Measurements from ENCODE around the gene ELFN1. TPM values are rescaled to one million over a fixed set of nuclear protein-coding genes. Genes with fewer than 3 reads are reported as not detected.

The ELFN1 gene
- total RNA-seq, 4 donors from 2014 or later = 0.38 to 3.3 (median 0.48) TPM

GRCh38 chr7:1757601-1758000 lies 87.5 kb downstream of the ELFN1 start:
- H3K27ac ChIP-seq = no peak overlapping the region
- intact Hi-C loops (cut with DNase I) = no loop called here
- no peak for TF ChIP-seq CTCF (IDR thresholded peaks at IDR 0.05)
- no peak for TF ChIP-seq POLR2A (IDR thresholded peaks at IDR 0.05)
- H3K27me3 ChIP-seq = peaks cover 0 to 56% (median 0%) of the 10 kb centered on the region in 4 donors
- DNase-seq = no peak
- H3K4me1 ChIP-seq = no peaks in the 10 kb centered on the region
- no peaks in the 10 kb centered on the region for H3K9me3 ChIP-seq
- no peaks in the 10 kb centered on the region for H3K36me3 ChIP-seq
- WGBS, 2 donors = 64 to 71% methylated on average over 12 of the region's 13 CpGs
- H3K4me3 ChIP-seq = no peak overlapping the region

- TF ChIP-seq CTCF (IDR thresholded peaks at IDR 0.05) (peak in 5 of 6 experiments; percentile 7 to 47 (median 21)), POLR2A (IDR thresholded peaks at IDR 0.05) (no peak)
- DNase-seq = no peak
- intact Hi-C loops (cut with DNase I) = no loop called here
- Histone ChIP-seq H3K9me3 (peaks cover 0 to 4% (median 2%) of the 10 kb centered on the region in 3 donors), H3K27ac (no peak overlapping the region), H3K27me3 (peaks cover 0 to 56% (median 0%) of the 10 kb centered on the region in 4 donors), H3K36me3 (no peaks in the 10 kb centered on the region), H3K4me1 (no peaks in the 10 kb centered on the region), H3K4me3 (no peak overlapping the region)
- 45 to 63% methylated on average over 11 to 12 of the region's 15 CpGs for WGBS, 2 donors
Observed at GRCh38 chr7:1758028-1758858, 88.2 kb downstream of the ELFN1 start.

- H3K27ac ChIP-seq = no peak overlapping the region
- no peak overlapping the region for H3K4me3 ChIP-seq
- H3K4me1 ChIP-seq = no peaks in the 10 kb centered on the region
- intact Hi-C loops (cut with DNase I) = no loop called here
- H3K36me3 ChIP-seq = no peaks in the 10 kb centered on the region
- peaks cover 0 to 54% (median 0%) of the 10 kb centered on the region in 4 donors for H3K27me3 ChIP-seq
- no peak for DNase-seq
- WGBS, 2 donors = 87 to 90% methylated on average over 7 to 10 of the region's 32 CpGs
- TF ChIP-seq CTCF (IDR thresholded peaks at IDR 0.05) = no peak
- TF ChIP-seq POLR2A (IDR thresholded peaks at IDR 0.05) = no peak
- peaks cover 0 to 10% (median 7%) of the 10 kb centered on the region in 3 donors for H3K9me3 ChIP-seq
Observed at GRCh38 chr7:1758859-1759521, 88.9 kb downstream of the ELFN1 start.

GRCh38 chr7:1761097-1761496 lies 91.0 kb downstream of the ELFN1 start:
- 75 to 76% methylated on average over 13 of the region's 13 CpGs for WGBS, 2 donors

More at GRCh38 chr7:1761097-1761496, 91.0 kb downstream of the ELFN1 start:
- no peaks in the 10 kb centered on the region for H3K4me1 ChIP-seq
- peaks cover 0 to 14% (median 11%) of the 10 kb centered on the region in 3 donors for H3K9me3 ChIP-seq
- no peaks in the 10 kb centered on the region for H3K36me3 ChIP-seq
- no peak for DNase-seq
- no peak for TF ChIP-seq CTCF (IDR thresholded peaks at IDR 0.05)
- no peak for TF ChIP-seq POLR2A (IDR thresholded peaks at IDR 0.05)
- H3K4me3 ChIP-seq = no peak overlapping the region
- intact Hi-C loops (cut with DNase I) = no loop called here
- no peak overlapping the region for H3K27ac ChIP-seq
- peaks cover 0 to 36% (median 0%) of the 10 kb centered on the region in 4 donors for H3K27me3 ChIP-seq

All from esophagus squamous epithelium (tissue), 5 donors.